NK-92 treated with Interleukin-12 subunit alpha and Interleukin-12 subunit beta, amount 100 ng/mL, for 24 hours (cell line): ENCODE measurements around the gene RPL19.

Experiments used
- DNase-seq: peaks from one replicate; lab custom pipeline; 2025; lab: John Stamatoyannopoulos, UW

RPL19 gene

GRCh38 chr17:39197380-39198185 lies 2.5 kb upstream of the RPL19 start, which contains the start of gene CACNB1:
Gene CACNB1, minus strand, starts transcription at chr17:39197669. Its CDS starts 174 bp downstream, at chr17:39197495.
- peak; percentile 67 for DNase-seq

- DNase-seq = no peak
Measured at GRCh38 chr17:39198186-39198566, 1.9 kb upstream of the RPL19 start.

- DNase-seq = peak; percentile 83
Measured at GRCh38 chr17:39199820-39200069, 338 bp upstream of the RPL19 start.

- no peak for DNase-seq
Measured at GRCh38 chr17:39200957-39201510, 951 bp downstream of the RPL19 start.

DNA sequence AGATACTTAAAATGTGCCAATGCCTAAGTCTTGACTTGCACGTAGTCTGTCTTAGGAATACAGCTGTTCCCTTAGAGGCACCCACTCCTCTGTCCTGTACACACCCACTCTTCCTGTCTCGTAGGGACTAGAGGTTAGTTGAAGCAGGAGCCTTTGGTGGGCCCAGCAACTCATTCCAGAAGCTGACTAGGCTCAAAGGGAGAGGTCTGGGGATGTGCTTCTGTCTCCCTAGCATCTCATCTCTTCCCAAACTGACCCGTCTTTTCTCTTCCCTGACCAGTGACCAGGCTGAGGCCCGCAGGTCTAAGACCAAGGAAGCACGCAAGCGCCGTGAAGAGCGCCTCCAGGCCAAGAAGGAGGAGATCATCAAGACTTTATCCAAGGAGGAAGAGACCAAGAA lies 4.2 kb downstream of the RPL19 start:
- no peak for DNase-seq

DNA sequence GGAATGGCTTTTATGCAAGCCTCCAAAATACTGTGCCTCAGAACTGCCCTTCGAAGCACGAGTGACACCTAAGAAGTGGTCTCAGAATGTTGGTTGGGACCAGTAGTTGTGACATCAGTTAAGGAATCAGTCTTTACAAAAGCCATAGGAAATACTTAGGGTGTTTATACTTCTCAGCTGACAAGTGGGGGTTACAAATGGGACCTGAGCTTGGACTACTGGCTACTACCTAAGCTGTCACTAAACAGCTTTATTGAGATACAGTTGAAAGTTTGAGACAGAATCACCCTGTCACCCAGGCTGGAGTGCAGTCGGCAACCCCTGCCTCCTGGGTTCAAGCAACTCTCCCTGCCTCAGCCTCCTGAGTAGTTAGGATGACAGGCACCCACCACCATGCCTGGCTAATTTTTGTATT lies 5.0 kb downstream of the RPL19 start:
- no peak for DNase-seq

DNA sequence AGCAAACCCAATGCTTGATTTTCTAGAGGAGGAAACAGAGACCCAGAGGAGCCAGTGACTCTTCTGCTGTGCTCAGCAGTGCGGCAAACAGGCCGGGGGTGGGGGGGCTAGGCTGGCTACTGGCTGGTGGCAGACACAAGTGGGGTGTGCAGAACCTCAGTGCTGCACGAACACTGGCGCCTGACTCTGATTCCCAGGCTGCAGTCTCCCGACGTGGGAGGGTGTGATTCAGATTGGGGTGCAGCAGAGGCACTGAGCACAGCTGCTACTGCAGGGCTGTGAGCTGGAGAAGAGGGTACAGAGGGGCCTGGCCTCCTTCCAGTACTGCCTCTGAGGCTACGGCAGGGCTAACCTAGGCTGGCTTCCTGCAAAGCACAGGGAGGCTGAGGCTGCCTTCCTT lies 8.1 kb downstream of the RPL19 start:
- DNase-seq = no peak

GRCh38 chr17:39208893-39209292 lies 8.8 kb downstream of the RPL19 start:
- no peak for DNase-seq

GRCh38 chr17:39209317-39210092 lies 9.4 kb downstream of the RPL19 start:
- no peak for DNase-seq

DNA sequence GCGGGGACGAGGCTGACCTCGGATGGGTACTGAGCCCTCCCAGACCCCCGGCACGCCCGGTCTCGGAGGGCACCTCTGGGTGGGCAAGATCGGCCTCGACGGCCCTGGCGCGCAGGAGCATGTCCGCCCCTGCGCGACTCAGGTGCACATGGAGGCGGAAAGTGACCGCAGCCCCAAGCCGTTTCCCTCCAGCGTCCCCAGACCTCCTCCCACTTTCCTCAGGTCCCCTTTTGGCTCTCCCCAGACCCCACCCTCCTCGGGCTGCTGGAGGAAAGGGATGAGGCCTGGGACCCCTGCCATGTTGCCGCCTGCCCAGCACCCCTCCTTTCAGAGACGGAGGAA lies 10.0 kb downstream of the RPL19 start:
- no peak for DNase-seq

DNA sequence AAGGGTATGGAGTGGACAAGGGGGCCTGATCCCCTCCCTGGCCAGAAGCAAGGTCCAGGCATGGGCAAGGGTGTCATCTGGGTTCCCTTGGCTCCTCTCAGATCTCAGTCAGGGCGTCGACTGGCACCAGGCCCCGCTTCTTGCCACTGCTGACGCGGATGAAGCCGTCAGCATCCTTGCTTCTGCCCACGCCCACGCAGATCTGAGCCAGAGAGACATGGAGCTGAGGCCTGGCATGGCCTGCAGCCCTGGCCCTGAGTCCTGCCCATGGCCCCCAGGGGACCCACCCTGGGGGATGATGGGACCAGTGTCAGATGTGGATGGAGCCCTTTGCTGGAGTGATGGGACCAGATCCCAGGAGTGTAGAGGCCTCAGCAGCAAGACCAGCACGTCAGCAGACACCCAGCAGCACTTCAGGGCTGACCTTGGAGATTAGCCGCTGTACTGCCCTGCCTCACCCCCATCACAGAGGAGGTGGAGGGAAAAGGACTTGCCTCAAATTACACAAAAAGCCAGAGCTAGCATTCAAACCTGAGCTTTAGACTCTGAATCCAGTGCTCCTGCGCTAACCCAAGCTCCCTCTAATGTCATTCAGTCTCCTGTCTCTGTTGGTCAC lies 12.2 kb downstream of the RPL19 start:
- no peak for DNase-seq

DNA sequence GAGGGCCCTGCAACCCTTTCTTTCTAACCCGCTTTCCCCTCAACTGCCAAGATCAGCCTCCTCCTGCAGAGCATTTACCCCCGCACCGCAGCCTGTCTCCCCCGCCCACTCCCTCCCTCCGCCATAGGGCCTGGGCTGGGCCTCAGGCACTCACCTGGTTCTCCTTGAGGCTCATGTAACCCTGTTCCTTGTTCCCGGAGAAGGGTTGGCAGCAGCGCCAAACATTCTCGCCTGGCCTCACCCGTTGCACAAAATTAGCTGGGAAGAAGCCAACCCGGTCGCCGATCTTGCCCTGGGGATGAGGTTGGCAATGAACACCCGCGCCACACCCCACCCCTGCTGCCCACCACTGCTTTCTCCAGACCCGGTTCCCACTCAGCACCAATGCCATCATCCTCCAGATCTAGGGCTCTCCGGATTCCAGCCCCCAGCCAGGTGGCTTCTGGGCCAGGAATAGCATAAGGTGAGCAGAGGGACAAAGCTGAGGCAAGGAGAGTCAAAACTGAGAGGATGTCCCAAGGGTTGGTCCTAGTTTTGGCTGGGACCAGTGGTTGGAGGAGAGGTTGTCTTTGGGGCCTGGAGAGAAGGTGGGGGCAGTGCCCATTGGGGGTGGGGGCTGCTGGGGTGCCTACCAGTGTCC lies 12.9 kb downstream of the RPL19 start:
- DNase-seq = no peak

GRCh38 chr17:39213852-39214251 lies 13.8 kb downstream of the RPL19 start:
- DNase-seq = no peak

- no peak for DNase-seq
Measured at GRCh38 chr17:39217734-39218369, 17.8 kb downstream of the RPL19 start.

DNA sequence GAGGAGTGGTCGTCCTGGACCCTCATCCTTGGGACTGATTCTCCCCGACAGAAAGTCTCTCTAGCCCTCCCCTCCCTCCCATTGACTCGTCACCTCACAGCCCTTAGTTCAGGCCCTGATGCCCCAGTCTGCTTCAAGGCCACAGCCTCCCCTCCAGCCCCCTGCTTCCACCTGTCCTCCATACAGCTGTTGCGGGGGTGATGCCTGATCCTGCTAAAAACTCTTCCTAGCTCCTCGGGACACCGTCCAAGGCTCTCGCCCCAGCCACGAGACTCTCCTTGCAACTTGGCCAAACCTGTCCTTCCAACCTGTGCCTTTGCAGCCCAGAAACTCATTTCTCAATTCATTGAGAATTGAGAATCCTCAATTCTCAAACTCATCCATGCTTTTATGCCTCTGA lies 18.8 kb downstream of the RPL19 start:
- DNase-seq = no peak

- no peak for DNase-seq
Measured at GRCh38 chr17:39219647-39220154, 19.6 kb downstream of the RPL19 start.

DNA sequence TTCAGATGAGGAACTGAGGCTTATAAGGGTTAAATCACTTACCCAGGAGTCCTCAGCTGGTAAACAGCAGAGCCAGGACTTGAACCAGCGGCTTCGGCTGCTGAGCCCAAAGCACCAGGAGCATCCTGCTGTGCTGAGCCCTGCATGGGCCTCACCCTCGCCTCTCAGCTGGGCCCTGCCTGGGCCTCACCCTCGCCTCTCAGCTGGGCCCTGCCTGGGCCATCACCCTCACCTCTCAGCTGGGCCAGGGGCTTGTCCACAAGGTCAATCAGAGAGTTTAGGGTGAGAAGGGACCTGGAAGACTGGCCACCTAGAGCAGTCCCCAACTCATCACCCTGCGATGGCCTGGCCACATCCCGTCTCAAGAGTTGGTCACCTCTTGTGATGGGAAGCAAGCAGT lies 21.5 kb downstream of the RPL19 start:
- no peak for DNase-seq

DNA sequence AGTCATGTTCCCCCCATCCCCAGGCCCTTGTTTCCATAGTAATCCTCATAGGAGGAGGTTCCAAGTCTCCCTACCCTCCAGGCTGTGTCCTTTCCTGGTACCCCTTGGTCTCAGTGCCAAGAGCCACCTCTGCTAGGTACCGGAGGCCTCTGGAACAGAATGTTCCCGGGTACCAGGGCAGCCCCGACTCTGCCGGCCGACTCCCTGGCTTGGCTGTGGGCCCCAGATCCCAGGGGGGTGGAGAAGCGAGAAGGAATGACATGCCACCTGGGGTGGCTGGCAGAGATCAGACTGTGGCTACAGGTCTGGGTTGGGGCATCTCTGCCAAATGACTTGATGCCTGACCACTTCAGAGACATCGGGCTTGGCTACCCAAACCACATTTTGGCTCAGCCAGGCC lies 22.1 kb downstream of the RPL19 start:
- no peak for DNase-seq

GRCh38 chr17:39222866-39223834 lies 23.1 kb downstream of the RPL19 start:
- DNase-seq = no peak

DNA sequence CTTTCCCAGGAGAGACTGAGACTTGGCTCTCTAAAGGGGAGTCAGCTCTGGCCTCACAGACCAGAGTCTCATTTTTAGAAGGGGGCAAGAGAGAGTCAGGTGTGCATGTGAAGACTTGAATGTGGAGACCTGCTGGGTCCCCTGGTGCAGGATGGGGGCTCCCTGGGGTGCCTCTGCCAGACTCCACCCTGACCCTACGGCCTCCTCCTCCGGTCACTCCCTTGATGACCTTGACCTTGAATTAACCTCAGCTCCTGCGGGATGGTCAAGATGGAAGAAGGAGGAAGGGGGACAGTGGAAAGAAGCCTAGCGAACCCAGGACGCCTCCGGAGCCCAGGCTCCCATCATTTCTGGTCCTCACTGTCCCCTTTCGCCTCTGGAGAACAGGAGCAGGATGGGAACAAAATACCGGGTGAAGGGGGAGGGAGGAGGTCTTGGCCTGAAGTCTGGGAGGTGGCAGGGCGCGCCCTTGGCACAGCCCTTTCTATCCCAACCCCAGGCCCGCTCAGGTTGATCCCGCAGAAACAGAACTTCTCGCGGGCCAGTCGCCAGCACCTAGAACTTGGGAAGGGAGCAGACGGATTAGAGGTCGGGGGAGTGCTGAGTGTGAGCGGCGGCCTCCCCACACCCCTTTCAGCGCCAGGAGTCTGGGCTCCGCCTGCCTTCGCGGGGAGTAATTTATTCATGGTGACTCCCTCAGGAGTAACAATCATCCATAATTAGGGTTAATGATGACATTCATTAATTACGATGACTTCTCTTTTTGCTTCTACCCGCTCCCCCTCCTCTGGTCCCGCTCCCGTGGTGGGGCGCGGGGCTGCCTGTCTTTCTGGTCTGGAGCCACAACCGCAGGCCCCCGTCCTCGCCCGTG lies 24.1 kb downstream of the RPL19 start:
- no peak for DNase-seq
